Osteocyte (in vitro differentiated cells): ENCODE measurements around the gene UGT2A1. TPM values are rescaled to one million over a fixed set of nuclear protein-coding genes. Genes with fewer than 3 reads are reported as not detected.

Experiments
- DNase-seq: peaks from one replicate; pipeline ENCODE4 v3.0.0; 2021; ENCODE audit warnings: mixed read lengths; ENCODE audit not compliant: unreplicated experiment; ENCODE audit errors: extremely low spot score
- H3K27ac Mint-ChIP-seq: one replicate; pipeline ENCODE4 v1.8.0; 2021; ENCODE audit warnings: mild to moderate bottlenecking, mixed read lengths; ENCODE audit not compliant: unreplicated experiment
- H3K27me3 Mint-ChIP-seq: one replicate; pipeline ENCODE4 v1.8.0; 2021; ENCODE audit warnings: mixed read lengths; ENCODE audit not compliant: unreplicated experiment
- H3K36me3 Mint-ChIP-seq: one replicate; pipeline ENCODE4 v1.8.0; 2021; ENCODE audit warnings: mixed read lengths; ENCODE audit not compliant: unreplicated experiment
- H3K4me1 Mint-ChIP-seq: one replicate; pipeline ENCODE4 v1.8.0; 2021; ENCODE audit warnings: mixed read lengths; ENCODE audit not compliant: unreplicated experiment
- H3K4me3 Mint-ChIP-seq: one replicate; pipeline ENCODE4 v1.8.0; 2021; ENCODE audit warnings: mild to moderate bottlenecking, moderate library complexity, mixed read lengths; ENCODE audit not compliant: unreplicated experiment
- H3K9me3 Mint-ChIP-seq: one replicate; pipeline ENCODE4 v1.8.0; 2021; ENCODE audit warnings: mixed read lengths; ENCODE audit not compliant: unreplicated experiment
- CTCF ChIP-seq: fragments of 200-600 bp; sonication (generic); IDR thresholded peaks from 2 replicates; pipeline ENCODE4 v1.5.0; 2021; ENCODE audit warnings: antibody characterized with exemption, mild to moderate bottlenecking, moderate library complexity
- total RNA-seq: library from RNA; stranded (reverse); gene quantifications from 2 replicates; pipeline ENCODE4 v1.2.1, GENCODE V29; 2021

UGT2A1 gene
- total RNA-seq, 1 donor from 2014 or later, result not detected

DNA sequence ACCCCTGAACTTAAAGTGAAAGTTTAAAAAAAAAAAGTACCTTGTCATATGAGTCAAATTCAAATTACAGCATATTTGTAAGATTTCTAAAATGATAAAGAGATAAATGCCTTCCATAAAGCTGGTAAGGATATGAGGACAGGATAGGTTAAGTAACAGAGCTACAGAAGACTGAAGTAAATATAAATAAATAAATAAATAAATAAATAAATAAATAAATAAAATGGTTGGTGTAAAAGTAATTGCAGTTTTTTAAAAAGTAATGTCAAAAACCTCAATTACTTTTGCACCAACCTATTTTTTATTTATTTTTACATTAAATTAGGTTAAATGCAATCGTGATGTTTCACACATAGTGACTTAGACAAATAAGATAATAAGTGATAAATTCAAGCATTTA lies 75.8 kb downstream of the UGT2A1 start:
- no peak for TF ChIP-seq CTCF
- Mint-ChIP-seq H3K36me3 (no peaks in the 10 kb centered on the region), H3K9me3 (no peaks in the 10 kb centered on the region), H3K4me1 (no peaks in the 10 kb centered on the region), H3K27ac (no peak overlapping the region), H3K4me3 (no peak overlapping the region), H3K27me3 (peaks cover 6% of the 10 kb centered on the region)
- DNase-seq, result no peak

GRCh38 chr4:69576251-69576877 lies 76.7 kb downstream of the UGT2A1 start:
- no peaks in the 10 kb centered on the region for H3K9me3 Mint-ChIP-seq
- no peaks in the 10 kb centered on the region for H3K36me3 Mint-ChIP-seq
- no peak for TF ChIP-seq CTCF
- no peaks in the 10 kb centered on the region for H3K4me1 Mint-ChIP-seq
- peaks cover 2% of the 10 kb centered on the region for H3K27me3 Mint-ChIP-seq
- no peak overlapping the region for H3K27ac Mint-ChIP-seq
- DNase-seq, result no peak
- no peak overlapping the region for H3K4me3 Mint-ChIP-seq

- DNase-seq, result no peak
- no peaks in the 10 kb centered on the region for H3K36me3 Mint-ChIP-seq
- H3K27me3 Mint-ChIP-seq, result no peaks in the 10 kb centered on the region
- no peak overlapping the region for H3K27ac Mint-ChIP-seq
- no peaks in the 10 kb centered on the region for H3K9me3 Mint-ChIP-seq
- H3K4me3 Mint-ChIP-seq, result no peak overlapping the region
- TF ChIP-seq CTCF, result no peak
- no peaks in the 10 kb centered on the region for H3K4me1 Mint-ChIP-seq
These were observed 84.3 kb downstream of the UGT2A1 start for GRCh38 chr4:69568787-69569186.

- no peak for DNase-seq
- no peak for TF ChIP-seq CTCF
- no peaks in the 10 kb centered on the region for H3K4me1 Mint-ChIP-seq
- H3K27me3 Mint-ChIP-seq, result no peaks in the 10 kb centered on the region
- no peak overlapping the region for H3K4me3 Mint-ChIP-seq
- H3K27ac Mint-ChIP-seq, result no peak overlapping the region
- no peaks in the 10 kb centered on the region for H3K36me3 Mint-ChIP-seq
- no peaks in the 10 kb centered on the region for H3K9me3 Mint-ChIP-seq
These were observed 89.6 kb downstream of the UGT2A1 start for GRCh38 chr4:69563424-69563823.

- no peak overlapping the region for H3K4me3 Mint-ChIP-seq
- TF ChIP-seq CTCF, result no peak
- no peaks in the 10 kb centered on the region for H3K9me3 Mint-ChIP-seq
- H3K4me1 Mint-ChIP-seq, result no peaks in the 10 kb centered on the region
- no peaks in the 10 kb centered on the region for H3K36me3 Mint-ChIP-seq
- no peak overlapping the region for H3K27ac Mint-ChIP-seq
- H3K27me3 Mint-ChIP-seq, result no peaks in the 10 kb centered on the region
- no peak for DNase-seq
These were observed 103.4 kb downstream of the UGT2A1 start for GRCh38 chr4:69549651-69550050.
